HCT116 (cell line): ENCODE data around the gene COL4A3. TPM values are rescaled to one million over a fixed set of nuclear protein-coding genes. Genes with fewer than 3 reads are reported as not detected.

Experiments
- ATAC-seq: fragments of 200-7000 bp; cut with Tn5 transposase; 2 replicates; pipeline ENCODE4 v1.9.1; 2020; ENCODE audit warnings: mild to moderate bottlenecking, moderate library complexity
- BruUV-seq: library from RNA; stranded (reverse); fragments of 400-500 nt; replicated peaks from 2 replicates; lab custom pipeline; 2021; lab: Mats Ljungman, UMichigan
- CTCF ChIA-PET: fragments of 300-600 bp; sonication (Branson Sonifier 250); formaldehyde crosslinking; loops from one replicate; lab custom pipeline; 2021; ENCODE audit warnings: antibody characterized with exemption; lab: Charles Lee
- POLR2A ChIA-PET: fragments of 300-600, 350-600 bp; sonication (Branson Sonifier 250); formaldehyde crosslinking; loops from one replicate; lab custom pipeline; 2021; ENCODE audit warnings: antibody characterized with exemption; lab: Charles Lee
- RAD21 ChIA-PET, 2 experiments: fragments of 300-600 bp; sonication (Branson Sonifier 250); formaldehyde crosslinking; loops; one replicate each; lab custom pipeline; 2023; ENCODE audit warnings: low total read pairs in 2 of 2; ENCODE audit not compliant: uncharacterized antibody in 2 of 2, unreplicated experiment in 2 of 2, low non-redundant PET in 1 of 2; lab: Charles Lee
- DNase-seq: peaks from one replicate; pipeline ENCODE4 v3.0.0-alpha.2; 2010; ENCODE audit warnings: low read depth, low spot score
- H2AFZ ChIP-seq: fragments of 200-600 bp; shearing (Covaris generic), sonication (generic); 2 replicates; pipeline ENCODE4 v1.6.1; 2017; ENCODE audit warnings: low read depth, mixed run types, mixed read lengths, antibody characterized with exemption, low read length; ENCODE audit not compliant: poor library complexity, severe bottlenecking
- H3K27ac ChIP-seq: 2 replicates; pipeline ENCODE4 v1.5.1; 2012; ENCODE audit warnings: low read depth, low read length
- H3K27me3 ChIP-seq: fragments of 200-600 bp; sonication (generic); 2 replicates; pipeline ENCODE4 v1.6.1; 2016; ENCODE audit warnings: mixed run types, low read length, mixed read lengths; ENCODE audit not compliant: insufficient read depth
- H3K36me3 ChIP-seq, 2 experiments: fragments of 200-500 bp in 1 of 2; fragments of 200-600 bp in 1 of 2; sonication (Bioruptor generic) in 1 of 2; sonication (generic) in 1 of 2; 2 replicates each; pipeline versions ENCODE4 v1.5.1 to v1.6.1; 2014 to 2016; ENCODE audit warnings: low read length in 2 of 2, inconsistent platforms in 1 of 2, mixed read lengths in 1 of 2, mixed run types in 1 of 2; ENCODE audit not compliant: insufficient read depth in 2 of 2, control insufficient read depth in 1 of 2
- H3K4me1 ChIP-seq, 2 experiments: fragments of 200-600 bp in 1 of 2; sonication (generic) in 1 of 2; 2 replicates each; pipeline versions ENCODE4 v1.5.1 to v1.6.1; 2012 to 2017; ENCODE audit warnings: low read length in 2 of 2, inconsistent platforms in 1 of 2, mild to moderate bottlenecking in 1 of 2, mixed read lengths in 1 of 2, mixed run types in 1 of 2, moderate library complexity in 1 of 2; ENCODE audit not compliant: insufficient read depth in 2 of 2, control insufficient read depth in 1 of 2
- H3K4me2 ChIP-seq: fragments of 200-600 bp; sonication (generic); 2 replicates; pipeline ENCODE4 v1.6.1; 2017; ENCODE audit warnings: mixed run types, low read length, mixed read lengths
- H3K4me3 ChIP-seq, 2 experiments: fragments of 200-600 bp in 1 of 2; sonication (generic) in 1 of 2; replicated peaks in 1 of 2; 2 replicates each; pipeline ENCODE4 v1.5.1; 2011 to 2016; ENCODE audit warnings: low read length in 2 of 2, control low read depth in 1 of 2, low read depth in 1 of 2, mild to moderate bottlenecking in 1 of 2, mixed read lengths in 1 of 2, mixed run types in 1 of 2
- H3K79me2 ChIP-seq: fragments of 200-600 bp; sonication (generic); 2 replicates; pipeline ENCODE4 v1.6.1; 2017; ENCODE audit warnings: mild to moderate bottlenecking, mixed run types, low read length, moderate library complexity, mixed read lengths; ENCODE audit not compliant: insufficient read depth
- H3K9ac ChIP-seq: fragments of 200-600 bp; sonication (generic); 2 replicates; pipeline ENCODE4 v1.6.1; 2016; ENCODE audit warnings: low read length, mixed read lengths
- H3K9me2 ChIP-seq: fragments of 200-600 bp; sonication (generic), shearing (Covaris generic); 2 replicates; pipeline ENCODE4 v1.6.1; 2017; ENCODE audit warnings: mixed run types, mild to moderate bottlenecking, moderate library complexity; ENCODE audit not compliant: insufficient read depth
- H3K9me3 ChIP-seq, 2 experiments: fragments of 200-500 bp in 1 of 2; fragments of 200-600 bp in 1 of 2; sonication (Bioruptor generic) in 1 of 2; sonication (generic) in 1 of 2; 2 replicates each; pipeline ENCODE4 v1.6.1; 2014 to 2017; ENCODE audit warnings: low read length in 2 of 2, mixed read lengths in 2 of 2, inconsistent platforms in 1 of 2, low read depth in 1 of 2, mild to moderate bottlenecking in 1 of 2, mixed run types in 1 of 2, moderate library complexity in 1 of 2; ENCODE audit not compliant: control insufficient read depth in 1 of 2, insufficient read depth in 1 of 2
- H4K20me1 ChIP-seq: fragments of 200-600 bp; sonication (generic), shearing (Covaris generic); 2 replicates; pipeline ENCODE4 v1.6.1; 2017; ENCODE audit warnings: mixed run types, mild to moderate bottlenecking, moderate library complexity; ENCODE audit not compliant: insufficient read depth
- ATF3 ChIP-seq: IDR thresholded peaks from 2 replicates; pipeline ENCODE4 v1.6.1; 2012
- CBX3 ChIP-seq: IDR thresholded peaks from 2 replicates; pipeline ENCODE4 v1.6.1; 2012; ENCODE audit warnings: low read depth
- CEBPB ChIP-seq: IDR thresholded peaks from 2 replicates; pipeline ENCODE4 v1.6.1; 2012; ENCODE audit warnings: low read depth
- CTCF ChIP-seq, 3 experiments: fragments of 200-600 bp in 1 of 3; sonication (generic) in 1 of 3; IDR thresholded peaks in 2 of 3; conservative IDR thresholded peaks in 1 of 3; 2 replicates each; pipeline ENCODE4 v1.5.1; 2012 to 2017; ENCODE audit warnings: low read depth in 2 of 3, low read length in 2 of 3, antibody characterized with exemption in 1 of 3, borderline replicate concordance in 1 of 3, control low read depth in 1 of 3, mild to moderate bottlenecking in 1 of 3, mixed read lengths in 1 of 3, mixed run types in 1 of 3, moderate library complexity in 1 of 3; ENCODE audit not compliant: insufficient read depth in 1 of 3
- EGR1 ChIP-seq: IDR thresholded peaks from 2 replicates; pipeline ENCODE4 v1.6.1; 2012; ENCODE audit warnings: low read depth
- EZH2 ChIP-seq: fragments of 200-600 bp; sonication (generic); IDR thresholded peaks from 2 replicates; pipeline ENCODE4 v1.6.1; 2017; ENCODE audit warnings: antibody characterized with exemption, mixed run types
- MAX ChIP-seq: IDR thresholded peaks from 2 replicates; pipeline ENCODE4 v1.6.1; 2012
- POLR2A ChIP-seq: IDR thresholded peaks from 2 replicates; pipeline ENCODE4 v1.7.0; 2011; ENCODE audit warnings: borderline replicate concordance; ENCODE audit not compliant: insufficient read depth, insufficient read length; ENCODE audit errors: extremely low read depth
- RAD21 ChIP-seq: IDR thresholded peaks from 2 replicates; pipeline ENCODE4 v1.6.1; 2012; ENCODE audit warnings: low read depth, mild to moderate bottlenecking
- REST ChIP-seq: IDR thresholded peaks from 2 replicates; pipeline ENCODE4 v1.6.1; 2012; ENCODE audit warnings: low read depth
- SP1 ChIP-seq: IDR thresholded peaks from 2 replicates; pipeline ENCODE4 v1.6.1; 2012; ENCODE audit warnings: low read depth
- SRF ChIP-seq: IDR thresholded peaks from 2 replicates; pipeline ENCODE4 v1.6.1; 2012; ENCODE audit warnings: low read depth
- TCF7L2 ChIP-seq: IDR thresholded peaks from 2 replicates; pipeline ENCODE4 v1.7.0; 2011; ENCODE audit warnings: borderline replicate concordance, inconsistent platforms; ENCODE audit not compliant: insufficient read depth, insufficient read length; ENCODE audit errors: extremely low read depth
- ZFX ChIP-seq: fragments of 450-650 bp; IDR thresholded peaks from 2 replicates; pipeline ENCODE4 v1.6.1; 2017
- intact Hi-C: fragments of 100-400 bp; cut with micrococcal nuclease; formaldehyde crosslinking; loops from 2 replicates; pipeline ENCODE4 v1.10.0; 2022
- total RNA-seq: library from RNA; stranded (reverse); gene quantifications from one replicate; pipeline ENCODE4 v1.2.1, GENCODE V29; 2021; ENCODE audit not compliant: unreplicated experiment
- TF ChIP-seq, protein P1 (sequence below): IDR thresholded peaks from 2 replicates; pipeline ENCODE4 v1.6.1; 2011; ENCODE audit warnings: mild to moderate bottlenecking, low read length, moderate library complexity; ENCODE audit not compliant: insufficient replicate concordance; ENCODE audit errors: extremely low read depth

COL4A3 gene
- total RNA-seq, 1 experiment from 2014 or later: 4.9 TPM

- TF ChIP-seq REST (no peak), EGR1 (no peak), MAX (no peak), ZFX (no peak), SP1 (no peak), EZH2 (no peak), POLR2A (no peak), CEBPB (no peak), CTCF (IDR thresholded peaks at IDR 0.05 in 2 of 3, conservative IDR thresholded peaks at IDR 0.05 in 1 of 3; ENCODE audit: borderline replicate concordance in 1 of 3, insufficient read depth in 1 of 3, low read depth in 2 of 3, low read length in 2 of 3) (no peak), CBX3 (no peak), RAD21 (no peak), TCF7L2 (no peak), SRF (no peak), ATF3 (no peak)
- TF ChIP-seq, protein P1, sequence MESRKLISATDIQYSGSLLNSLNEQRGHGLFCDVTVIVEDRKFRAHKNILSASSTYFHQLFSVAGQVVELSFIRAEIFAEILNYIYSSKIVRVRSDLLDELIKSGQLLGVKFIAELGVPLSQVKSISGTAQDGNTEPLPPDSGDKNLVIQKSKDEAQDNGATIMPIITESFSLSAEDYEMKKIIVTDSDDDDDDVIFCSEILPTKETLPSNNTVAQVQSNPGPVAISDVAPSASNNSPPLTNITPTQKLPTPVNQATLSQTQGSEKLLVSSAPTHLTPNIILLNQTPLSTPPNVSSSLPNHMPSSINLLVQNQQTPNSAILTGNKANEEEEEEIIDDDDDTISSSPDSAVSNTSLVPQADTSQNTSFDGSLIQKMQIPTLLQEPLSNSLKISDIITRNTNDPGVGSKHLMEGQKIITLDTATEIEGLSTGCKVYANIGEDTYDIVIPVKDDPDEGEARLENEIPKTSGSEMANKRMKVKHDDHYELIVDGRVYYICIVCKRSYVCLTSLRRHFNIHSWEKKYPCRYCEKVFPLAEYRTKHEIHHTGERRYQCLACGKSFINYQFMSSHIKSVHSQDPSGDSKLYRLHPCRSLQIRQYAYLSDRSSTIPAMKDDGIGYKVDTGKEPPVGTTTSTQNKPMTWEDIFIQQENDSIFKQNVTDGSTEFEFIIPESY: no peak
- TF ChIP-seq, all 23 proteins: peak for 0
- ChIA-PET POLR2A (no interaction called here), RAD21 (no interaction called here), CTCF (interaction anchor here (1.4 kb wide), 1 partner anchor 33 kb away, joined by 3 read pairs; no protein-coding TSS in a partner anchor)
- no peak for ATAC-seq
- H3K9ac ChIP-seq: no peak overlapping the region
- H3K27me3 ChIP-seq: no peaks in the 10 kb centered on the region
- no peaks in the 10 kb centered on the region for H3K9me2 ChIP-seq
- no peaks in the 10 kb centered on the region for H3K4me1 ChIP-seq
- H3K4me2 ChIP-seq: no peak overlapping the region
- no peak overlapping the region for H3K4me3 ChIP-seq
- H3K79me2 ChIP-seq: no peaks in the 10 kb centered on the region
- no peaks in the 10 kb centered on the region for H3K36me3 ChIP-seq
- H3K9me3 ChIP-seq: no peaks in the 10 kb centered on the region
- DNase-seq: no peak
- intact Hi-C loops: no loop called here
- H2AFZ ChIP-seq: no peak overlapping the region
- H4K20me1 ChIP-seq: no peaks in the 10 kb centered on the region
- BruUV-seq: no TSS peak
- H3K27ac ChIP-seq: no peak overlapping the region
Measured at GRCh38 chr2:227205701-227206100, 41.3 kb downstream of the COL4A3 start.
